NCI-H748 (cell line): ENCODE measurements around the gene KAT14.
A peak's percentile ranks its signal among the peaks of the same experiment; 100 is the strongest.
"Not testable (repeated sequence)": the region's sequence is repeated elsewhere in the genome, so short reads cannot be mapped to it uniquely, and the experiment has no call there.

Source experiments
- DNase-seq: peaks from one replicate; lab custom pipeline; 2025; ENCODE audit not compliant: unreplicated experiment; lab: John Stamatoyannopoulos, UW

KAT14 gene

GRCh38 chr20:18137412-18138265, at the start of gene KAT14, which contains the start of gene PET117:
KAT14 (plus strand) TSS chr20:18137863; CDS start chr20:18142661, 4,798 bp downstream.
PET117 (plus strand) TSS chr20:18137863; CDS start chr20:18137956, 93 bp downstream.
- peak; percentile 98 for DNase-seq

GRCh38 chr20:18088298-18088697, 49.4 kb upstream of the KAT14 start:
- not testable (repeated sequence) for DNase-seq

GRCh38 chr20:18088841-18089240, 48.8 kb upstream of the KAT14 start:
- DNase-seq: not testable (repeated sequence)

- no peak for DNase-seq
These were observed 47.6 kb upstream of the KAT14 start for GRCh38 chr20:18090044-18090443.

GRCh38 chr20:18090477-18090876, 47.2 kb upstream of the KAT14 start:
- DNase-seq: no peak

GRCh38 chr20:18091623-18092022, 46.0 kb upstream of the KAT14 start:
- no peak for DNase-seq

GRCh38 chr20:18092890-18093289, 44.8 kb upstream of the KAT14 start:
- DNase-seq: no peak

GRCh38 chr20:18093388-18093787, 44.3 kb upstream of the KAT14 start:
- no peak for DNase-seq

GRCh38 chr20:18094191-18094590, 43.5 kb upstream of the KAT14 start:
- no peak for DNase-seq

GRCh38 chr20:18100569-18100968, 37.1 kb upstream of the KAT14 start:
- DNase-seq: not testable (repeated sequence)

GRCh38 chr20:18101125-18101810, 36.4 kb upstream of the KAT14 start:
- peak; percentile 57 for DNase-seq

- DNase-seq: peak; percentile 97
These were observed 34.2 kb upstream of the KAT14 start for GRCh38 chr20:18103497-18103896.

GRCh38 chr20:18108326-18108725, 29.3 kb upstream of the KAT14 start:
- DNase-seq: no peak

GRCh38 chr20:18128574-18128973, 9.1 kb upstream of the KAT14 start:
- not testable (repeated sequence) for DNase-seq

GRCh38 chr20:18132663-18133062, 5.0 kb upstream of the KAT14 start:
- DNase-seq: no peak

- DNase-seq: no peak
These were observed 3.7 kb upstream of the KAT14 start for GRCh38 chr20:18133962-18134361.

- peak; percentile 57 for DNase-seq
These were observed 561 bp downstream of the KAT14 start for GRCh38 chr20:18138266-18138582.

GRCh38 chr20:18138639-18139583, 1.2 kb downstream of the KAT14 start:
- no peak for DNase-seq

- DNase-seq: no peak
These were observed 2.2 kb downstream of the KAT14 start for GRCh38 chr20:18139832-18140231.

GRCh38 chr20:18144541-18145099, 7.0 kb downstream of the KAT14 start:
- DNase-seq: no peak

- DNase-seq: no peak
These were observed 16.7 kb downstream of the KAT14 start for GRCh38 chr20:18154342-18154741.
